Left cardiac atrium (tissue), 4 donors: ENCODE measurements around the gene NR1I2. TPM values are rescaled to one million over a fixed set of nuclear protein-coding genes. Genes with fewer than 3 reads are reported as not detected.
A peak's percentile ranks its signal among the peaks of the same experiment; 100 is the strongest.

Experiments
- ATAC-seq, 2 donors: fragments of 200-7000 bp; cut with Tn5 transposase; one replicate each; pipeline ENCODE4 v1.9.1; 2020; ENCODE audit warnings: mild to moderate bottlenecking in 2 of 2, moderate library complexity in 2 of 2
- DNase-seq: peaks from one replicate; pipeline ENCODE4 v3.0.0-alpha.2; 2020
- intact Hi-C, 2 donors: fragments of 100-400 bp; cut with DNase I; formaldehyde crosslinking; loops; one replicate each; pipeline versions ENCODE4 v1.14.1 to v1.15.1; 2022 to 2023
- long read RNA-seq: library from polyadenylated mRNA; unstranded; transcript quantifications from one replicate; pipeline ENCODE4 v2.0.0, GENCODE V29; 2021
- total RNA-seq, 2 donors: library from RNA; stranded (reverse); fragmentation: NEBNext Ultra II Directional; extraction: Animal tissue kit (Norgen Biotek cat#: 25700); gene quantifications; one replicate each; pipeline ENCODE4 v1.2.1, GENCODE V29; 2021
- donor health status: DM: no; HTN: yes; CAD: no.
- donor health status: DM: no; HTN: yes; CAD: no; lungs with severe emphysema.
- donor health status: DM: yes; HTN: yes; CAD: no.
- donor health status: Dilated cardiomyopathy.

The NR1I2 gene
- under 1 TPM in 1 of 2 donors, not detected in 1; 0.09 TPM for total RNA-seq
- long read RNA-seq = 0 reads

DNA sequence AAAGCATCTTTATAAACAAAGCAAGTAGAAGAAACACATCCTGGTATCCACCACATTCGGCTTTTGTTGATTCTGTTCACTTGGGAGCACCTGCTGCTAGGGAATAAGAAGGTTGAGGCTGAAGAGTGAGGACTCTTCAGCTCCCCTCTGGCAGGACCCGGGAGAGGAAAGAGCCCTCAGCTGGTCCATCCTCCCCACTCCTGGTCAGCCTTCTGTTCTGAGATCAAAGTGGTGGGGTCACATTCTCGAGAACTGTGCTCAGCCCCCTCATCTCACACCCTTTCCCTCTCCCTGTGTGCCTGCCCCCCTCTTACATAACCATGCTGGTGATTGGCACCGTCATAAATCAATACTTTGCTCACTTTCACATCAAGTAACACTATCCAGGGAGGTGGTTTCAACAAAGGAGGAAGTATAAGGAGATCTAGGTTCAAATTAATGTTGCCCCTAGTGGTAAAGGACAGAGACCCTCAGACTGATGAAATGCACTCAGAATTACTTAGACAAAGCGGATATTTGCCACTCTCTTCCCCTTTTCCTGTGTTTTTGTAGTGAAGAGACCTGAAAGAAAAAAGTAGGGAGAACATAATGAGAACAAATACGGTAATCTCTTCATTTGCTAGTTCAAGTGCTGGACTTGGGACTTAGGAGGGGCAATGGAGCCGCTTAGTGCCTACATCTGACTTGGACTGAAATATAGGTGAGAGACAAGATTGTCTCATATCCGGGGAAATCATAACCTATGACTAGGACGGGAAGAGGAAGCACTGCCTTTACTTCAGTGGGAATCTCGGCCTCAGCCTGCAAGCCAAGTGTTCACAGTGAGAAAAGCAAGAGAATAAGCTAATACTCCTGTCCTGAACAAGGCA is at the start of gene NR1I2:
Gene NR1I2 (plus strand): TSS at position 772 of the 869 bp plus-strand sequence.
- DNase-seq (no peak), ATAC-seq (no peak)
- intact Hi-C loops = no loop called here

DNA sequence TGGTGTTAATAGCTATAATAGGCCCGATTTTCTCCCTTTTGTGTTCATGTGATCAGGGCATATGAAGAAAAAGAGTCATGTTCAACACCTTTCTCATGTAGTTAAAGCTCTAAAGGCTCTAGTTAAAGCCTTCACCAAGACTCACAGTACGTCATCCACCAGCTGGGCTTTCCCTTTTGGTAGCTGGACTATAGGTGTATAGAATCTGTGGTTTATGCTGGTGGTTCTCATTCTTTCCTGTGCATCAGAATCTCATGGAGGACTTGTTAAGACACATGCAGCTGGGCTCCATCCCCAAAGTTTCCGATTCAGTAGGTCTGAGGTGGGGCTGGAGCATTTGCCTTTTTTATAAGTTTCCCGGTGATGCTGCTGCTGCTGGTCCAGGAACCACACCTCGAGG is 48.1 kb upstream of the NR1I2 start:
- intact Hi-C loops = no loop called here
- no peak for ATAC-seq

DNA sequence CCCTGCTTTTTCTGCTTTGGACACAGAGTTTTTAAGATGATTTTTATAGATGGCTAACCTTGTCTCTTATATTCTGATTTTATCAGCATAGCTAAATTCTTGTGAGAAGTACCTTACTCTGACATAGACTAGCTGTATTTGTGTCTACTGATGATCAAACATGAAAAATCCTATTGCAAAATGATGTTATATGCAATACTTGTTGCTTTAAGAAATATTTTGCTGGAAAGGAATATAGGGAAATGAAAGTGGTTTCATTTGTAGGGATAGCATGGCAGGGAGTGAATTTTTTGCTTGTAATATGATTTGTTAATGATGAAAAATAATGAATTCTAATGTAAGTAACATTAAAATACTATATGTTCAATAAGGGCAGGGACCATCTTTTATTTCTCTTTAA is 43.2 kb upstream of the NR1I2 start:
- DNase-seq = no peak
- no peak for ATAC-seq
- intact Hi-C loops = no loop called here

More for the DNA sequence above, 48.1 kb upstream of the NR1I2 start:
- DNase-seq = no peak

DNA sequence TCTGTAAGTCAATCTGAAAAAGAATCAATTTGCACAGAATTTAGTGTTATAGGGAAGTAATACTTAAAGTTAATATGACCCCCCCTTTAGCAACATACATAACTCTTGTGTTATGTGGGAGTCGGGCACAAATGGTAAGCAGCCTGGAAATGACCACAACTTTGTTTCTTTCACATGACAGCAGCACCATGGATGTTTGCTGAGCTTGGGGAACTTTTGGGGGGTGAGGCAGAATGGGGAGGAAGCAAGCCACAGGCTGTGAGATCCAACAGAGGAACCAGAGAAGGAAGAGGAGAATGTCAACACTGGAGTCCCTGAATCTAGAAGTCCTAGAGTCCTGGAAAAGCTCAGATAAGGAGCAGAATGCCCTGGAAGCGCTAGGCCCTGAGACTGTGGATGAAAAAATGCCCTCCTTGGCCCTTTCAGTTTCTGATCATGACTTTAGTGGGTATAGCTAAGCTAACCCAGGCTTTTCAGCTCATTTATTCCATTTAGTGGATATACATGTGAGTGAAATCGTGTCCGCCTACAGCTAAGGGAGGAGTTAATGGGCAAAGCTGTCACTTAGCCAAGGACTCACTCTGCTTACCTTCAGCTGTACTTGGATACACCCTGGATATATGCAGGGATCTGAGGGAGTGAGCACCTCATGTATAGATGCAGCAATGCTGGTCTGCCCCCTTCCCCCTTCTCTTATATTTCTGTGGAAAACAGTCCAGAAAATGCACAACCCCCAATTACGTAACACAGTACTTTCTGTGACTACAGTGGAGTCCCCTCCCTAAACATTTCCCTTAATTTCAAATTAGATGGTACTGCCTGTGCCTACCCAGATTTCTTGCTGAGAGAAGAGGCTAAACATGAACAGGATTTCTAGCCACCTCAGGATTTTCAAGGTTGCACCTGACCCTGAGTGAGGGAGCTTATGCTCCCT is 40.0 kb upstream of the NR1I2 start:
- ATAC-seq (no peak), DNase-seq (no peak)
- intact Hi-C loops = no loop called here

DNA sequence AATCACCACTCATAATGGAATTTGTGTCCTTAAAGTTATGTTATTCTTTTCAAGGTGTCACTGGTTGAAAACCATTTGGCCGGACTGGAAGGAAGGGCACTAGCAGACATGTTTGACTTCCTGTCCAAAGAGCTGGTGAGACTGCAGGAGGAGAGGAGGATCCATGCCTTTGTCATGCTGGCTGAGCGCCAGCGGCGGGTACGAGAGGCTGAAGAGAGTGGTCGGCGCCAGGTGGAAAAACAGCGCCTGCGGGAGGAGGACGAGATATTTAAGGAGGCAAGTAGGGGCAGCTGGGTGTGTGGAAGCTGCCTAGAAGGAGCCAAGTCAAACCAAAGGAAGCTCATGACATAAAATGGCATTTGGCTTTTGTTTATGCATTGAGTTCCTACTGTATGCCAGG is 38.0 kb upstream of the NR1I2 start:
- no peak for ATAC-seq
- intact Hi-C loops = no loop called here
- no peak for DNase-seq

DNA sequence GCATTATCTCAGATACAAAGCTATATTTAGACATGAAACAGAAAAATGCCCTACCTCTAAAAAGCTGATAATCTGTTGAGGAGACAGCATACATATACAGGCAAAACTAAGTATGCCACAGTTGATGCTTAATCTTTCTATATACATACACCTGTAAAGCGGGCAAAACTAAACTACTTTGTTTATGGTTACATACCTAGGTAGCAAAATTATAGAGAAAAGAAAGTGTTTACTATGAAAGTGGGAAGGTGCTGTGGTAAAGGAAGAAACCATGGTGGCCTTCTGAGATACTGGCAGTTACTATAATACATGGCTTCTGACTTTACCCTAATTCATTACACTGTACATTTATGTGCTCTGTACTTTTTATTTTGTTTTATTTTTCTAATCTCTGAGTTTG is 36.0 kb upstream of the NR1I2 start:
- intact Hi-C loops = no loop called here
- DNase-seq = no peak
- ATAC-seq = no peak

DNA sequence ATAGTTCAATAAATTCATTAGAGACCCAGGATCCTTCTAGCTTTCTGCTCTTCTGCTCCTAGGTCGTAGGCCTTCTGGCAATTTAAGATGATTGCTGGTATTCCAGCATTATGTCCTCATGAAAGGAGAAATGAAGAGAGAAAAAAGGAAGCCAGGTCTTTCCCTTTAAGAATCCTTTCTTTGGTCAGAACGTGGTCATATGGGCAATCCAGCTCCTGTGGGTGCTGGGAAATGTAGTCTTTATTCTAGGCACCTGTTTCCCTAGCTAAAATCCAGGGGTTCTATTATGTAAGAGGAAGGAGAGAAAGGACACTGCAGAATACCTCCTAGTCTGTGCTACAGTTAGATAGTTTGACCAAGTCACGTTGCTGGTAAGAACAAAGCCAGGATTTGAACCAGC is 35.5 kb upstream of the NR1I2 start:
- ATAC-seq (no peak), DNase-seq (no peak)
- intact Hi-C loops = no loop called here

DNA sequence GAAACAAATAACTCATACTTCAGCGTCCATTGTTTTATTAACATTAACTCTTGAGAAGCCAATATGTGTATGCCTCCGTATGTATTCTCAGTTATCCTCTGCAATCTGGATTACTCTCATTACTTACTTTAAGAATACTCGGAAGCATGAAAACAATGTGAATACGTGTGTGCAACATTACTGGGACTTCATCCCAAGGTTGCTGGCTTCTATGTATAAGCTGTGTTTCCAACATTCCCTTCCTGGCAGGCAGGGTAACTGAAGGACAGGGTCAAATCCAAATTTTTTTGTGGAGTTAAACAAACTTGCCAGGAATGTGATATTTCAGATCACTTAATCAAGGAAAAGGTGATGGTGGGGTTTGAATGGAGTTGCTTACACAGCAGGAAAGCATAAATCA is 34.5 kb upstream of the NR1I2 start:
- no peak for ATAC-seq

DNA sequence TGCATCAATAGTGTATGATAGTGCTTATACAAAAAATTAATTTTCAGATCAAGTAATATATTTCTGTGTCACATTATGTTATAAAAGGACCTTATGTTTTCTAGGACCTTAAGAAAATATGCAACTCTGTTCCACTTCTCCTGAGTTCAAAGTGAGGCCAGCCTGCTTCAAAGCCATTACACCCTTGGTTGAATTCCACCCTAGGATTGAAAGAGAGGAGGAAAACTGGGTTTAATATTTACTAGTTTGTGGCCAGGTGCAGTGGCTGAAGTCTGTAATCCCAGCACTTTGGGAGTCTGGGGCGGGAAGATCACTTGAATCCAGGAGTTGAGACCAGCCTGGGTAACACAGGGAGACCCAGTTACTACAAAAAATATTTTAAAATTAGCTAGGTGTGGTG is 32.9 kb upstream of the NR1I2 start:
- intact Hi-C loops = no loop called here
- DNase-seq (no peak), ATAC-seq (no peak)

More for the DNA sequence above, 34.5 kb upstream of the NR1I2 start:
- no peak for DNase-seq
- intact Hi-C loops = no loop called here

DNA sequence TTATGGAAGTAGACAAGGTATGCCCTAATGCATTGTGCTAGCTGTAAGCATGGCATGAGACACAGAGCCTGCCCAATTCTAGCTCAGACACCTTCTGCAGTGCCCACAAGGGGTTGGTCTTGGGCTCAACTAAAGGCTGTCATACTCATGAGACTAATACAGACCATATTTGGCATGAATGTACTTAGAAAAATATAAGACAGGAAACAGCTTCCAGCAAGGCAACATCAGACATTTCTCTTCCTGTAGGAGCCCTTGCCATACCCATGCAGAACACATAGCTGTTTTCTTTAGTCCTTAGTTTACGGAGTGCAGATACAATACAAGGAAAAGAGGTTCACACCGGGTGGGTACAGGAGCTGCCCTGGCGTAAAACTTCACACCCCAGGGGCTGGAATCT is 30.5 kb upstream of the NR1I2 start:
- no peak for ATAC-seq
- no peak for DNase-seq
- intact Hi-C loops = no loop called here

DNA sequence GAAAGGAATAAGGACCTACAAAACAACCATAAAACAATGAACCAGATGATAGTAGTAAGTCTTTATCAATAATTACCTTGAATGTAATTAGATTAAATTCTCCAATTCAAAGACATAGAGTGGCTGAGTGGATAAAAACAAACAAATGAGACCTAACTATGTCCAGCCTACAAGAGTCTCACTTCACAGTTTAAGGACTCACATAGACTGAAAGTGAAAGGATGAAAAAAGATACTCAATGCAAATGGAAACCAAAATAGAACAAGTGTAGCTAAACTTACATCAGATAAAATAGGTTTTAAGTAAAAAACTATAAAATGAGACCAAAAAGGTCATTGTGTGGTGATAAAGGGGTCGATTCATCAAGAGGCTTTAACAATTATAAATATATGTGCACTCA is 21.9 kb upstream of the NR1I2 start:
- ATAC-seq = no peak
- DNase-seq = no peak
- intact Hi-C loops = no loop called here

DNA sequence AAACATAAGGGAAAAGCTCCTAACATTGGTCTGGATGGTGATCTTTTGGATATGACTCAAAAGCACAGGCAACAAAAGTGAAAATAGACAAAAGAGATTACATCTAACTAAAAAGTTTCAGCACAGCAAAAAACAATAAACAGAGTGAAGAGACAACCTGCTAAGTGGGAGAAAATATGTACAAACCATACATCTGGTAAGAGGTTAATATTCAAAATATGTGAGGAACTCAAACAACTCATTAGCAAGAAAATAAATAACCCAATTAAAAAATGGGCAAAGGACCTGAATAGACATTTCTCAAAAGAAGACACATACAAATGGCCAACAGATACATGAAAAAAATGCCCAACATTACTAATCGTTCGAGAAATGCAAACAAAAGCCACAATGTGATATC is 19.0 kb upstream of the NR1I2 start:
- ATAC-seq = no peak
- no peak for DNase-seq
- intact Hi-C loops = no loop called here

DNA sequence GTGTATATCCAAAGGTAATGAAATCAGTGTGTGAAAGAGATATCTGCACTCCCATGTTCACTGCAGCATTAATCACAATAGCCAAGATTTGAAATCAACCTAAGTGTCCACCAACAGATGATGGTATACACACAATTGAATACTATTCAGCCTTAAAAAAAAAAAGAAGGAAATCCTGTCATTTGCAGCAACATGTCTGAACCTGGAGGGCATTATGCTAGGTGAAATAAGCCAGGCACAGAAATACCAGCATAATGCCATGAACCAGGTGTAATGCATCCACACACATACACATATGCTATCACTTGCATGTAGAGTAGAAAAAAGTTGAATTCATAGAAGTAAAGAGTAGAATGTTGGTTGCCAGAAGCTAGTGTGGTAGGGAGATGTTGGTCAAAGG is 18.4 kb upstream of the NR1I2 start:
- intact Hi-C loops = no loop called here
- no peak for ATAC-seq
- DNase-seq = no peak

DNA sequence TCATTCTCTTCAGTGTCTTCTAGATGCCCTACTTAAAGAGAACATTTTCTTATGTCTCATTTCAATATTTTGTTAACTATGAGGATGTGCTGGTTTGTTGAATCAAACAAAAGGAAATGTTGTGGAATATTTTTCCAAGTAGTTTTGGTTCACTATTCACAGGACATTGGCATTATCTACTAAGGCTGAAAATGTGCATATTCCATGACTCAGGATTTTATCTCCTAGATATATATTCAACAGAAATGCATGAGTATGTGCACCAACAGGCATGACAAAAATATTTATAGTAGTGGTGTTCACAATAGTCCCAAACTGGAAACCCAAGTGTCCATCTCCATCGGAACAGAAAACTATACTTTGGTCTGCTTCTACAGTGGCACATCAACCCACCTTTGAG is 16.7 kb upstream of the NR1I2 start:
- intact Hi-C loops = no loop called here
- ATAC-seq = no peak

DNA sequence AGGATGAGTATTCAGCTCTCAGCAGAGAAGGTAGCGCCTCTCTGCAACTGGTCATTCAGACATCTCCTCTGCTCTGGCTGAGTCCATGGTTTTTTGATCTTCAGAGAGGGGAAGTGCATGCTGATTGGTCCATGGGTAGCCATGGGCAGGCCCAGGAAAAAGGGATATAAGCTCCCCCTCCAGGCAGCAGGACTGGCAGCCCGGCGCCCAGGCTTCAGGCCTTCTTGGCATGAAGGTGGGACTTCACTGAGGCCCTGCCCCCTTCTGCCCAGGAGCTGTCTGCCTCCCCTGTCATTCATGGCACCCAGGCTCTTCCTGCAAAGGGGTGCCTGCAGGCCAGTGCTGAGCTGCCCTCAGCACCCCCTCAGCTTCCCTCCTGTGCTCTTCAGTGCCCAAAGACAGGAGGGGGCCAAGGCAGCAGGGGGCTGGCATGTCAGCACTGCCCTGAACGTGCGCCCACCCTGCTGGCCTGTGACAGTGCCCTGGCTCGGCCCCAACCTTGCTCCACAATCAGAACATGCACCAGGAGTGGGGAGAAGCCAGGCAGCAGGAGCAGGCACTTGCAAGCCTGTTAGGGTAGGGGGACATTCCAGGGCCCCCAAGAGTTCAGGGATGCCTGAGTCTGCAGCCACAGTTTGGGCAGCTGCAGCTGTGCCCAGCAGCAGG is 13.8 kb upstream of the NR1I2 start:
- ATAC-seq (no peak), DNase-seq (no peak)
- intact Hi-C loops = no loop called here

More for the DNA sequence above, 16.7 kb upstream of the NR1I2 start:
- no peak for DNase-seq

DNA sequence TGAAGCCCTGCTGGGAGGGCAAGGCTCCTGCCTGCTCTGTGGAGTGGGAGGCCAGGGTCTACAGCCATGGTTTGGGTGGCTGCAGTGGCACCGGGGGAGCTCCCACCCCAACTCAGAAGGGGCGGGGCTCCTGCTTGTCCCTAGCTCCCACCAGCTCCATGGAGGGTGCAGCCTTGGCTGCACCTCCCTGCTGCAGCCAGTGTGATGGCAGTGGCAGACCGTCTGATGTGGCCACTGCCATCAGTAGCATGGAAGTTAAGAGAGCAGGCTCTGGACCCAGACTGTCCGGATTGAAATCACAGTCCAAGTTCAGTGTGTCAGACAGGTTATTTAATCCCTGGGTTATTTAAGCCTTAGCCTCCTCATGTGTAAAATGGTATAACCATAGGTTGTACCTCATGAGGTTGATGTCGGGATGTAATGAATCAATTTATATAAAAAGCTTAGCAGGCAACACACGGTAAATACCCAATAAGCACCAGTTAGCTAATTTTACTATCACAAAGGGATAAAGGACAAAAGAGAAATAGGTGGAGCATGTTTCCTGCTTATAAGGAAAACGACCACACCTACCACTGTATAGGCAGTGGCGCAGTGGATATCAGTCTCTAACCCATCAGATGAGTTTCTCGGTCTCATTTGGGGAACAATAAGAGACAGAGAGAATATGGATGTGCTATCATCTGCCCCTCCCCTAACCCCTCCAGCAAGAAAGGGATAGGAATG is 13.1 kb upstream of the NR1I2 start:
- intact Hi-C loops = no loop called here
- ATAC-seq (no peak), DNase-seq (no peak)

DNA sequence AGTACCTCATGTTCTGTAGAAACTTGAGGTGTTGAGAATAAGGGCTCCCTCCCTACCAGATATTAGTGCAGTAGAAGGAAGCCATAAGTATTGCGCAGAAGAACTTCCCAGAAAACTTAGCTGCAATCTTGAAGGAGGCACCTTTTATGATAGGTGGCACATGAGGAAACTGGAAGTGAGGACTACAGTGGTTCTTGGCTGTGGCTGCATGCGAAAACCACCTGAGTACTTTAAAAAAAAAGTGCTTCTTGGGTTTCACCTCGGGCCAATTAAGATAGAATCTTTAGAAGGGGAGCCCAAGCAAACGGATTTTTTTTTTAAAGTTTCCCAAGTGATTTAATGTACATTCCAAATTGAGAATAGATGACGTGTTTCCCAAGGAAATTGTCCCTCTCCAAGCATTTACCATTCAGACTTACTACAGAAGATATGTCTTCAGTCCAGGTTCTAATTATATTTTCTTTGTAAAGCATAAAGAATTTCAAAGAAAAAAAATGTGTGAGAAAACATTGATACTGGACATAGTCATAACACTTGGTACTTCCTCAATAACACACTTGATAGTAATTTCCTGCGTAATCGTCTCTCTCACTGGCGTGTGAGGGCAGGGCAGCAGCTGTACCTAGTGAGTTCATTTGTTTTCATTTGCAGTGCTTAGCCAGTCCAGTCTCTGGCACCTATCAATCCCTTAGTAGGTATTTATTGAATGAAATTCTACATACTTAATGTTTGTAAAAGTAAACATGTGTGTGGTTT is 12.3 kb upstream of the NR1I2 start:
- intact Hi-C loops = no loop called here
- DNase-seq (peak; percentile 25), ATAC-seq (peak in 1 of 2 donors; percentile 60)

DNA sequence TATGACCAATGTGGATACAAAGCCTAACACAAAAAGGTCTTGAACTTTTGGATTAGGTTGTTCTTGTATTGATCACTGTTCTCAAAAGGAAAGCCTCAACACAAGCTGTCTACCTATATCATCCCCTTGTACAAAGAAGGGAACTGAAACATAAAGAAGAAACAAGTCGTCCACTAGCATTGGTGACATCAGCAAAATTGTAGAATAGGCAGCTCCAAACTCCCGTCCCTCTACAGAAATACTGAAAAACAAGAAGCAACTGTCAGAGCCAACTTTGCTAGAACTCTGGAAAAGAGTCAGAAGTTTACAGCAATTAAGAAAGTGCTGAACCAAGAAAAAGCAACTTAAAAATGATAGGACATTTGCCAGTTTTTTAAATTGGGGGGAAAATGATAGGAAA is 7.5 kb upstream of the NR1I2 start:
- intact Hi-C loops = no loop called here
- no peak for DNase-seq
- no peak for ATAC-seq
